Measurements from ENCODE around the gene ATCAY.
"Not testable (repeated sequence)": the region's sequence is repeated elsewhere in the genome, so short reads cannot be mapped to it uniquely, and the experiment has no call there.

Gene ATCAY

DNA sequence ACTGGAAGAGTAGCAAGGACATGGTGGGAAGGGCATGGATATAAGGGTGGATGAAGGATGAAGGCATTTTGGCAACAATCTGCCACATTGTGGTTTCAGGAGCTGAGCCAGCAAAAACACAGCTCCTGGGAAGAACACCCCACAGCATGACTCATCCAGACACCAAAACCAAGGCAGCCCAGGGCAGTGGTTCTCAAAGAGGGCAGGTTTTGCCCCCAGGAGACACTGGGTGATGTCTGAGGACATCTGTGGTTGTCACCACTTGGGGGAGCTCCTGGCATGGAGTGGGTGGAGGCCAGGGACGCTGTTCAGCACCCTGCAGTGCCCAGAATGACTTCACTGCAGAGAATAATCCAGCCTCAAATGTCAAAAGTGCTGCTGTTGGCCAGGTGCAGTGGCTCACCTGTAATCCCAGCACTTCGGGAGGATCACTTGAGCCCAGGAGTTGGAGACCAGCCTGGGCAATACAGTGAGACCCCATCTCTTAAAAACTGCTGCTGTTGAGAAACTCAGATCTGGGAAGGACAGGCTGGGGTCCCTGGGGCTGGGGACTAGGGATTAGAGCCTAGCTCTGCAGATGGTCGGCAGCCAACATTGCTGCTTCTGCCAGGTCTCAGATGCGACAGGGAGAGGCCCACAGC, 27.8 kb upstream of the ATCAY start:
- no peak overlapping the region for H3K4me3 ChIP-seq (ENCODE audit: low read depth, low read length)
- DNase-seq (ENCODE audit: low read depth), result peak; percentile 47

DNA sequence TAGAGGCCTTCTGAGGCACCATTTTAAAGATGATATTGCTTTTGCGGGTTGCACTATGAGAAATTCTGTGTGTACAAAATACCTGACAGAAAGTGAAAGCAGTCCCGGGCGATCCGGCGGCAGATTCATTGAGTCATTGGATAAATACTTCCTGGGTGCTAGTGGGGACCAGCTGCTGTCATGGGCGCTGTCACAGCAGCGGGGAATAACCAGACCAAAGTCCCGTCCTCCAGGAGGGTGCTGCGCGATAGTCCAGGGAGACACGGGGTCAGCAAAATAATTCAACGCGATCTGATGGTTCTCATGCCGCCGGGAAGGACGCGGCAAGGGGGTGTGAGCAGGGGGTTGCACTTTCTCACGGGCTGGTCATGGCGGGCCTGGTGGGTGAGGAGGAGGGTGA, 25.2 kb upstream of the ATCAY start:
- no peak for DNase-seq (ENCODE audit: low read depth)
- H3K4me3 ChIP-seq (ENCODE audit: low read depth, low read length), result no peak overlapping the region

DNA sequence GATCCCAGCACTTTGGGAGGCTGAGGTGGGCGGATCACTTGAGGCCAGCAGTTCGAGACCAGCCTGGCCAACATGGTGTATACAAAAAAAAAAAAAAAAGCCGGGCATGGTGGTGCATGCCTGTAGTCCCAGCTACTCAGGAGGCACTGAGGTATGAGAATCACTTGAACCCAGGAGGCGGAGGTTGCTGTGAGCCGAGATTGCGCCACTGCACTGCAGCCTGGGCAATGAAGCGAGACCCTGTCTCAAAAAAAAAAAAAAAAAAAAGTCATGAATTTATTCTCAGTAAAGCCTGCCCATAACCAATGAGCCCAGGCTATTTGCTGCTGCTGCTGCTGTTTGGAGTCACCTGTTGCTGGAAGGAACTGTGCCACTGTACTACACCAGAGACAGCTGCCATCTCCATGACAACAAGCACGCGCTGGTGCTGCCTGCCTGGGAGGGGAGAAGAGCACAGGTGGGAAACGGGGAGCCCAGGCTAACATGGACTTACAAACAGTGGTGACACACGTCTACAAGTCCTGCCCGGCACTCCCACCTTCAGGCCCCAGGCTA, 23.0 kb upstream of the ATCAY start:
- DNase-seq (ENCODE audit: low read depth), result no peak

DNA sequence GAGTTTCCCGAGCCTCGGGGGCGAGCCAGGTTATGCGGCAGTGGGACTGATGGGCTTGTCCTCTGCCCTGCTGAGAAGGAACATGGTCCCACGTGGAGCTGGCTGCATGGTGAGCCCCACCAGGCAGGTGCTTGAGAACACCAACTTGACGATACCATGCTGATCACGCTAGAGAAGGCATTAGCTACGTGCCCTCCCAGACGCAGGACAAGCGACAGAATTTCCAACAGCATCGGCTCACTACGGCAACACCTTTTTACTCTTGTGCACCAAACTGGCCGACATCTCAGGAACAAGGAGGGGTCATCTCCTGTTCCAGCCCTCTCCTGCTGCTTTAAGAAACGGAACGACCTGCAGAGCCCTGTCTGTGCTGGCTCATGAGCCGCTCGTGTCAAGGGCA, 20.0 kb upstream of the ATCAY start:
- no peak overlapping the region for H3K4me3 ChIP-seq (ENCODE audit: low read depth, low read length)
- no peak for DNase-seq (ENCODE audit: low read depth)

More for the DNA sequence above, 23.0 kb upstream of the ATCAY start:
- H3K4me3 ChIP-seq (ENCODE audit: low read depth, low read length), result no peak overlapping the region

DNA sequence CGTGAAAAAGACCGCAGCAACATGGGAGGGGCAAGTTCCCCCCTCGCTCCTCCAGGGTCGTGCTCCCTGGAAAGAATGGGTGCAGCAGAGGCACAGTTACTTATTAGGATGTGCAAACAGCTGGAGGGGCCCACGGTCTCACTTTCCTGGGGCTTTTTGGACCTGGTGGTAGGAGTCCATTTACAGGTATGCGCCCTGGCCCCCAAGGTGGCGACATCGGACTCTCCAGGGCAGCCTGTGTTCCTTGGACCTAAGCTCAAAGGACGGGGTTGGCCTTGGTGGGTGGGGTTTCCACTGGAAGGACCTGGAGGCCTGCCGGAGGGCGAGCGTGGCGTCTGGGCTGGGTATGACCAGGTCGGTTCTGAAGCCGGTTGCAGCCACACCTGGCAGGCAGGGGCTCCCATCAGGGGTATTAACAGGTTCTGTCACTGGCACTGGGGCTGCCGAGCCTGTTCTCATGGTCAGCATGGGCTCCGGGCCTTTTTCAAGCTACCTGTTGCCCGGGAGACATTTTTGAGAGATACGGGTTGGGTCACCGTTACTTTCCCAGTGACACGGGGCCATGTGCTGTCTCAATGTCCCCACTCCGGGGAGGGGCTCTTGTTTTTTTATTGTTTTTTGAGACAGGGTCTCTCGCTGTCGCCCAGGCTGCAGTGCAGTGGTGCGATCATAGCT, 17.5 kb upstream of the ATCAY start:
- no peak overlapping the region for H3K4me3 ChIP-seq (ENCODE audit: low read depth, low read length)
- no peak for DNase-seq (ENCODE audit: low read depth)

DNA sequence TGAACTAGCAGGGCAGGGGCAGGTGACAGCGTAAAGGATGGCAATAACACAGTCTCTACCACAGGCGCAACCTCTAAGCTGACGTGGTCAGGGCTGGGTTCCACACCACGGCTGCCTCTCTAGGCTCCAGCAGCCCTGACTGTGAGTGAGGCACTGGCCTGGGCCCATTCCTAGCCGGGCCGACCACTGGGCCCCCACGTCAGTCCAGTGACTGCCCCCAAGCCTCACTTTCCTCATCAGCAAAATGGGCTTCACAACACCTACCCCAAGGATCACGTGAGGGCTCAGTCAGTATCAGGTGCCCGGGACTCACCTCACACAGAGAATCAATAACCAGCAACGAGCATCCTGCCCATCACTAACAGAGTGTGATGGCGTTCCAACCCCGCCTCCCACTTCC, 16.8 kb upstream of the ATCAY start:
- H3K4me3 ChIP-seq (ENCODE audit: low read depth, low read length), result no peak overlapping the region
- DNase-seq (ENCODE audit: low read depth), result no peak

DNA sequence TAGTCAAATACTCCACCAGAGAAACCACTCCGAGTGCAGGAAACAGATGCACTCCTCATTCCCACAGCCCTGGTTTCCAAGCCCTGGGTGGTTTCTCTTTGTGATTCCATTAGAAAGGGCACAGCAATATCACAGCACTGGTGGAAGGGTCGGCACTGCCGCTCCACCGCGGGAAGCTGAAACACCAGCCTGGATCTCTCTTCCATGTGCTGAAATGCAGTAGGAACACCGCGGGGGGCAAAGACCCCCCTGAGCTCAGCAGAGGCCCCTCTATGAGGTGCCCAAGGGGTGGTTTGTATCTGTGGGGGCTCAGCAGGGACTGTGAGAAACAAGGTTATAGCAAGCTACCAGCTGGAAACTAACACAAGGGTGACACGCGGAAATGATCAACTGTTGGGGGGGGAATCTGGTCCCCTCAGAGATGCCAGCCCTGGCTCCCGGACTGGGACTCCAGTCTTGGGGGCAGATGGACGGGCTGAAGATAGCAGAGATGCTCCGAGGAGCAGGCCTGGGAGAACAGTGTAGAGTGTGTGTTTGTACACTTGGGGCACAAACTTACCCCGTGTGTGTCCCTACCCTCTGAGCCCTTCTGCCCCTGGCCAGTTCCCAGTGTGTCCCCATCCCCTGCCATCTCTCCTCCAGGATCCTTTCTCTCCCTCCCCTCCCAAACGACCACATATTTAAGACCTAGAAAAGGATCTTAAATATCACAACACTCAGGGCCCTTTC, 13.4 kb upstream of the ATCAY start:
- DNase-seq (ENCODE audit: low read depth), result no peak
- H3K4me3 ChIP-seq (ENCODE audit: low read depth, low read length), result no peak overlapping the region

DNA sequence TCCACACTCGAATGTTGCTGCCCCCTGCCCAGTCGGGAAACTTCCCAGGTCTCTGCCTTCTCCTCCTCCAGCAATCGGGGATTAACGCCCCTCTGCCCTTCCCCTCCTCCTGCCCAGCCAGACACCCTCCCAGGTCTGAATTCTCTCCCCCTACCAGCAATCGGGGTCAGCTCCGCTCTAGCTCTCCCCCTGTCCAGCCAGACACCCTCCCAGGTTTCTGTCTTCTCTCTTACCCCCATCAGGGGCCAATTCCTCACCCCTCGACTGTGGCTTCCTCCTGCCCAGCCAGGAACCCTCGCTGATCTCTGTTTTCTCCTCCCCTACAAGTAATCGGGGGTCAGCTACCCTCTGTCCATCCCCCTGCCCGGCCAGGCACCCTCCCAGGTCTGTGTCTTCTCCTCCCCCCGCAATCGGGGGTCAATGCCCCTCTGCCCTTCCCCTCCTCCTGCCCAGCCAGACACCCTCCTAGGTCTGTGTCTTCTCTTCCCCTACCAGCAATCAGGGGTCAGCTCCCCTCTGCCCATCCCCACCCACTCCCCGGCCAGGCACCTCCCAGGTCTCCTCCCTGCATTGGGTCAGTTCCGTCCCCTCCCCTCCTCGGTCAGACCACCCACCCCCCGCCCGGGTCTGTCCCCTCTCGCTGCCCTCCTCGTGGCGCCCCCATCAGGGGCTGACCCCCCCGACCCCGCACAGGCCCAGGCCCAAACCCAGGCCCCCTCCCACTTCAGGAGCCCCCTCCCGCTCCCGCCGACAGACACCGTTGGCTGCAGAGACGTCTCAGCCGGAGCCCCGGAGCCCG, 12.3 kb upstream of the ATCAY start:
- DNase-seq (ENCODE audit: low read depth), result no peak
- no peak overlapping the region for H3K4me3 ChIP-seq (ENCODE audit: low read depth, low read length)

DNA sequence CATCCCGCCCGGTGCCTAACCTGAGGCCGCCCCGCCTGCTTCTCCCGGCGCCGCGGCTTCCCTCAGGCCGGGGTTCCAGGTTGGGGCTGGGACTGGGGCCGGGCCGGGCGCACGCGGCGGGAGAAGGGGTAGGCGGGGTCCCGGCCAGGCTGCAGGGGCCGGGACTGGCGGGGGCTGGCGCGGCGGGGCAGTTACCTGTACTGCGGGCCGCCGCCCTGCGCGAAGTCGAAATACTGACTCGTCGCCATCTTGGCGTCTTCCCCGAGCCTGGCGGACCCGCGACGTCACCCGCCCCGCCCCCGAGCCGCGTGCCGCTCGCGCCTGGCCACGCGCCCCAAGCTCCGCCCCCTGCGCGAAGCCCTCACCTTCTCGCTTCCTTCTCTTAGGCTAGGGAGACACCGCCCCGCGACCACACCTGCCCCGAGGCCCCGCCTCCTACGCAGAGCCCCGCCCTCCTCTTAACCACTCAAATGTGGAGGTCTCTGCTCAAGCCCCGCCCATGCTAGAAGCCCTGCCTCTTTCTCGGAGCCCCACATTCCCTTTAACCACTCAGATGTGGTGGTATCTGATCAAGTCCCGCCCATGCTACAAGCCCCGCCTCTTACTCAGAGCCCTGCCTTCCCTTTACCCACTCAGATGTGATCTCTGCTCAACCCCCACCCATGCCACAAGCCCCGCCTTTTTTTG, 11.6 kb upstream of the ATCAY start, which contains the start of gene ZFR2:
Gene ZFR2 (minus strand): TSS at position 269 of the 687 bp plus-strand sequence. CDS start 21 bp downstream, at position 248.
- no peak for DNase-seq (ENCODE audit: low read depth)
- no peak within 1 kb of the TSS for H3K4me3 ChIP-seq (ENCODE audit: low read depth, low read length)

DNA sequence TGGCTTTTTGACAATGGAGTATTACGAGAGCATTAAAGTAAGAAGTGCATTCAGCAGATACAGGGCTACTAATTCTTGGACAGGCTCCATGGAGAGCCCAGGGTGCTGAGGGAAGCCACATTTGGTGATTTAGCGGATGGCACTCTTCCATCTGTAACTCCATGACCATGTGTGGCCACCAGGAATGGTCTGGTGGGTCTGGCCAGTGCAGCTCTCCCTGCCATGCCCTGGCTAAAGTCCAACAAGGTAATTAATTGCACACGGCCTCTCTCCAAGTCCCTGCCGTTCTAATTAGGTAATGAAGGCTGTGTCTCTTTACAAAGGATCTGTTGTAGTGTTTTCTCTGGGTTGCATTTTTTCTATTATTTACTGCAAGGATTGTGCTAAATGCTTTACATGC, 7.3 kb upstream of the ATCAY start:
- DNase-seq (ENCODE audit: low read depth), result no peak
- H3K4me3 ChIP-seq (ENCODE audit: low read depth, low read length), result no peak overlapping the region

DNA sequence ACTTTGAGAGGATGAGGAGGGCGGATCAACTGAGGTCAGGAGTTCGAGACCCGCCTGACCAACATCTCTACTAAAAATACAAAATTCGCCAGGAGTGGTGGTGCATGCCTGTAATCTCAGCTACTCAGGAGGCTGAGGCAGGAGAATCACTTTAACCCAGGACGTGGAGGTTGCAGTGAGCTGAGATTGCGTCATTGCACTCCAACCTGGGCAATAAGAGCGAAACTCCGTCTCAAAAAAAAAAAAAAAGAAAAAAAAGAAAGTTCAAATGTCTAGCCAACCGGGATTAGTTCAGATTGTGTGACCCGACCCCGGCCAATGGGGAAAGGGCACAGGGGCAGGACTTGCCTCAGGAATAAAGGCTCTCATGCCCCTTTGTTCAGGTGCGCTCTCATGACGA, 5.8 kb upstream of the ATCAY start:
- H3K4me3 ChIP-seq (ENCODE audit: low read depth, low read length); DNase-seq (ENCODE audit: low read depth): not testable (repeated sequence)

DNA sequence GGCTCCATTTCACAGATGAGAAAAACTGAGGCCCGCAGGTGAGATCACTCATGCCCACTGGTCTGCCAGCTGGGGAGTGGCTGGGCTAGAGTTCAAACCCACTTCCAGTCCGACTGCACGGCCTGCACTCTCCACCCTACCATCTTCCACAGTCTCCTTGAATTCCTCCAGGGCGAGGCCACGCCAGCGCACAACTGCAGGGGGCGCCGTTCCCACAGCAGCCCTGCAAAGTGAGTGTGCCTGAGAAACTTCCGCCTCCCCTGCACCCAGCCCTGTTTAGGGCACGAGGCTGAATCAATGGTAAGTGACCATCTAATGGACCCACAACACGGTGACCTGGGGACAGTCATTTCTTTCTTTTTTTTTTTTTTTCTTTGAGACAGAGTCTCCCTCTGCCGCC, 829 bp upstream of the ATCAY start:
- no peak overlapping the region for H3K4me3 ChIP-seq (ENCODE audit: low read depth, low read length)
- DNase-seq (ENCODE audit: low read depth), result no peak

DNA sequence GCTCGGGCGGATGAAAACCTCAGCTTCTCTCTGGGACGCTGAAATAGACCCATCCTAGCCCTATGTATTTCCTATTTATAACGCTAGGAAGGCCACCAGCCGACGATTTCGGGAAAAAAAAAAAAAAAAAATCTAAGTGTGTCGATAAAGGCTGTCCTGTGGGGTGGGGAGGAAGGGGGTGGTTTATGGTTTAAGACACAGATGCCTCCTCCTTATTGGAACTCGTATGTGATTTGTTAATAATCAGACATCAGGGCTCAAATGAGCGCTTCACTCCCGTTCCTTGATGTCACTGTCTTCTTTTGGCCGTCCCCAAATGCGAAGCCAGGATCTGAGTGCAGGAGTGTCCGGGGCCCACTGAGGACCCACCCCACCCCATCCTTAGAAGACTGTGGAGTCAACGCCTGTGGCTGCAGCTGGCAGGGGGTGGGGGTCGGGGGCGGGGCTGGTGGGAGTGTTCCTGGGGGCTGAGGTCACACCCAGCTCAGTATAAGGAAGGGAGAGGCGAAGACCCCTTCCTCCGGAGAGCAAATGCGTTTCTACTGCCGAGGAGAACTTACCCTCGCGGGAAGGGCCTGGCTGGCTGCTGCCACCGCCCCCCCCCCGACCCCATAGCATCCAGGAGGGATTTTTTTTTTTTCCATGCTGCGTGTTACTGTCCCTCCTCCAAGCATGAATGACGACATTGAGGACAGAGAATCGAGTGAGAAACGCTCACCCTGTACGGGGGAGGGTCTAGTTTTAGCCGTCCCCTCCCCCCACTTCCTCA, 971 bp downstream of the ATCAY start:
- H3K4me3 ChIP-seq (ENCODE audit: low read depth, low read length), result no peak overlapping the region
- no peak for DNase-seq (ENCODE audit: low read depth)

DNA sequence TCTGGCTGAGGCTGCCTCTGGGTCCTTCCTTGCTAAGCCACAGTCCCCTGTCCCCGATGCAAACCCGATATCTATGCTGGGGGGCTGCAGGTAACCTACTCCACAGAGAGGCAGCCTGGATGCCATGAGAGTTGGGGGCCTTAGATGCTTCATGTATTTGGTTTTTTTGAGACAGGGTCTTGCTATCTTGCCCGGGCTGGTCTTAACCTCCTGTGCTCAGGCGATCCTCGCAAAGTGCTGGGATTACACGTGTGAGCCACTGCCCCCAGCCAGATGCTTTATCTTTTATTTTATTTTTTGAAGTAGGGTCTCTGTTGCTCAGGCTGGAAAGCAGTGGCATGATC, 1.5 kb downstream of the ATCAY start:
- DNase-seq (ENCODE audit: low read depth), result no peak

DNA sequence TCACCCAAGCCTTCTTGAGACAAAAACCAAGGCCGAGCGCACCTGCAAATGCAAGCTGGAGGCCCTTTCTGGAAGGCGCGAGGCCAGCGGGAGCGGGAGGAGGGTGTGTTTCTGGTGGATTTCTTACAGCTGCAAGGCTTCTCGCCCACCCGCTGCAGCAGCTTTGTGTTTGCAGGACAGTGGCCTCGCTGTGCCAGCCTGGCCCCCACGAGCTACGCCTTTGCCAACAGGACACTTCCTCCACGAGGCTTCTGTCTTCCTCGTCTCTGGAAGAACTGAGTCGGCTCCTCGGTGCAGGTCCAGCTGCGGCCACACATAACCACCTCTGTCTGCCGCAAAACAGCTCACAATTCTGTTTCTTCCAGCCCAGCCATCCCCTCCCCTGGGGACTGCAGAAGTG, 10.1 kb downstream of the ATCAY start:
- DNase-seq (ENCODE audit: low read depth), result no peak
- H3K4me3 ChIP-seq (ENCODE audit: low read depth, low read length), result no peak overlapping the region

More for the DNA sequence above, 1.5 kb downstream of the ATCAY start:
- H3K4me3 ChIP-seq (ENCODE audit: low read depth, low read length), result no peak overlapping the region

DNA sequence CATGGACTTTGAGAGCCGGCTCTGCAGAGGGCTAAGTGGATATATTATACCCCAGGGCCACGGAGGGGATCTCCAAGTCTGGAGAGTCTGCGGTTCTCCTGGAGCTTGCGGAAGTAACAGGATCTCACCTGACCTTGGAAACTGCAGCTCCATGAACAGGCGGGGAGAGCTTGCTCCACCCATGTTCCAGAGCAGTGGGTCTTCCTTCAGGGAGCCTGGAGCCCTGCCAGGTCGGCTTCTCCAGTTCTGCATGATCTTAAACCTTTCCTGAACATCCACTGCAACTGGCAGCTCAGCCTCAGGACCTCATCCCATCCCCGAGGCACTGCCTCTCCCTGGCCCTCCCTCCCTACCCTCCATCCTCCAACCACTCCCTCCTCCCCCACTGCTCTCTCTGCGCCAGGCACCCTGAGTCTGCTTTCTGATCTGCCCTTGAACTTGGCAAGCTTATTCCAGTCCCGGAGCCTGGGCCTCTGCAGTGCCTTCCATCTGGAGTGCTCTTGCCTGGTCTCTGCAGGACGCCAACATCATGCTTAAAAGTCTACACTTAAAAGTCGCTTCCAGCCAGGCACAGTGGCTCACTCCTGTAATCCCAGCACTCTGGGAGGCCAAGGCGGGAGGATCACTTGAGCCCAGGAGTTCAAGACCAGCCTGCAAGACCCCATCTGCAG, 13.2 kb downstream of the ATCAY start:
- no peak overlapping the region for H3K4me3 ChIP-seq (ENCODE audit: low read depth, low read length)

DNA sequence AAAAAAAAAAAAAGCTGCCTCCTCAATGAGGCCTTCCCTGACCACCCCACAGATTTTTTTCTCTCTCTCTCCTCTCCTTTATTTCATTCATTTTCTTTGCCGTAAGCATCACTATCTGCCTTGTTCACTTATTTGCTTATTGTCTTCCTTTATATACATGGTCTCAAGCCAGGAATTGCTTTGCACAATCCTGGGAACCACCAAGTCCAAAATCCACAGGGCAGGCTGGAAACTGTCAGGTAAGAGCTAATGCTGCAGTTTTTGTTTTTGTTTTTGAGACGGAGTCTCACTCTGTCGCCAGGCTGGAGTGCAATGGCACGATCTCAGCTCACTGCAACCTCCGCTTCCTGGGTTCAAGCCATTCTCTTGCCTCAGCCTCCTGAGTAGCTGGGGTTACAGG, 14.5 kb downstream of the ATCAY start:
- H3K4me3 ChIP-seq (ENCODE audit: low read depth, low read length); DNase-seq (ENCODE audit: low read depth): not testable (repeated sequence)

More for the DNA sequence above, 13.2 kb downstream of the ATCAY start:
- DNase-seq (ENCODE audit: low read depth), result no peak

DNA sequence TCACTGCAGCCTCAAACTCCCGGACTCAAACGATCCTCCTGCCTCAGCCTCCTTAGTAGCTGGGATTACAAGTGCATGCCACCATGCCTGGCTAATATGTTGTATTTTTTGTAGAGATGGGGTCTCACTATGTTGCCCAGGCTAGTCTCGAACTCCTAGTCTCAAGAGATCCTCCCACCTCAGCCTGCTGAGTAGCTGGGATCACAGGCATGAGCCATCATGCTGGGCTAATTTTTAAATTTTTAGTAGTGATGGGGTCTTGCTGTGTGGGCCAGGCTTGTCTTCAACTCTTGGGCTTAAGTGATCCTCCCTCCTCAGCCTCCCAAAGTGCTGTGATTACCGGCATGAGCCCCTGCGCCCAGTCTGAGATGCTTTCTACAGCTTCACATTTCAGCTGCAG, 15.3 kb downstream of the ATCAY start:
- no peak for DNase-seq (ENCODE audit: low read depth)
- H3K4me3 ChIP-seq (ENCODE audit: low read depth, low read length), result no peak overlapping the region
